OCI-LY1 (cell line): ENCODE data around the gene RETSAT.

Experiments
- H2AFZ ChIP-seq: fragments of 200-600 bp; sonication (generic), shearing (Covaris generic); 2 replicates; pipeline ENCODE4 v1.6.0; 2014; ENCODE audit warnings: antibody characterized with exemption, mild to moderate bottlenecking, low read length
- H3F3A ChIP-seq: fragments of 200-600 bp; sonication (generic), shearing (Covaris generic); 2 replicates; pipeline ENCODE4 v1.6.0; 2014; ENCODE audit warnings: mild to moderate bottlenecking, antibody characterized with exemption, low read length, moderate library complexity; ENCODE audit not compliant: insufficient read depth
- H3K27ac ChIP-seq: fragments of 200-600 bp; sonication (generic); 2 replicates; pipeline ENCODE4 v1.5.1; 2014; ENCODE audit warnings: low read length, mixed run types, mild to moderate bottlenecking, low read depth; ENCODE audit not compliant: poor library complexity, severe bottlenecking
- H3K27me3 ChIP-seq: fragments of 200-600 bp; sonication (generic); 2 replicates; pipeline ENCODE4 v1.6.0; 2014; ENCODE audit warnings: antibody characterized with exemption, mild to moderate bottlenecking, low read length, moderate library complexity; ENCODE audit not compliant: insufficient read depth
- H3K36me3 ChIP-seq: fragments of 200-600 bp; sonication (generic); 2 replicates; pipeline ENCODE4 v1.6.1; 2014; ENCODE audit warnings: mild to moderate bottlenecking, antibody characterized with exemption, low read length, moderate library complexity, mixed read lengths; ENCODE audit not compliant: insufficient read depth
- H3K4me1 ChIP-seq: fragments of 200-600 bp; sonication (generic); 2 replicates; pipeline ENCODE4 v1.5.1; 2014; ENCODE audit warnings: mild to moderate bottlenecking, low read length, moderate library complexity; ENCODE audit not compliant: insufficient read depth, severe bottlenecking
- H3K4me2 ChIP-seq: fragments of 200-600 bp; sonication (generic), shearing (Covaris generic); 2 replicates; pipeline ENCODE4 v1.6.1; 2014; ENCODE audit warnings: low read length
- H3K4me3 ChIP-seq: fragments of 200-600 bp; sonication (generic); 2 replicates; pipeline ENCODE4 v1.5.1; 2014; ENCODE audit warnings: low read length, low read depth, mild to moderate bottlenecking, mixed read lengths; ENCODE audit not compliant: poor library complexity, severe bottlenecking
- H3K79me2 ChIP-seq: fragments of 200-600 bp; shearing (Covaris generic); 2 replicates; pipeline ENCODE4 v1.6.1; 2016; ENCODE audit warnings: mixed run types, low read length, mixed read lengths; ENCODE audit not compliant: insufficient read depth
- H3K9ac ChIP-seq: fragments of 200-600 bp; sonication (generic), shearing (Covaris generic); 2 replicates; pipeline ENCODE4 v1.6.1; 2014; ENCODE audit warnings: mild to moderate bottlenecking, low read length, mixed read lengths
- H3K9me2 ChIP-seq: fragments of 200-600 bp; sonication (generic), shearing (Covaris generic); 2 replicates; pipeline ENCODE4 v1.6.1; 2014; ENCODE audit warnings: low read depth, mild to moderate bottlenecking, low read length, mixed read lengths
- H3K9me3 ChIP-seq: fragments of 200-600 bp; shearing (Covaris generic); 2 replicates; pipeline ENCODE4 v1.6.1; 2014; ENCODE audit warnings: low read length, mixed read lengths
- H4K20me1 ChIP-seq: fragments of 200-600 bp; sonication (generic), shearing (Covaris generic); 2 replicates; pipeline ENCODE4 v1.6.0; 2016; ENCODE audit warnings: mild to moderate bottlenecking, low read length; ENCODE audit not compliant: insufficient read depth
- EZH2 ChIP-seq: fragments of 200-600 bp; sonication (generic), shearing (Covaris generic); IDR thresholded peaks from 2 replicates; pipeline ENCODE4 v1.8.0; 2017; ENCODE audit warnings: borderline replicate concordance, mixed run types, mild to moderate bottlenecking, antibody characterized with exemption, low read length, moderate library complexity, mixed read lengths
- TF ChIP-seq, protein P1 (sequence below): fragments of 200-600 bp; sonication (generic), shearing (Covaris generic); IDR thresholded peaks from 2 replicates; pipeline ENCODE4 v1.5.1; 2017; ENCODE audit warnings: mild to moderate bottlenecking, antibody characterized with exemption, low read length, moderate library complexity, mixed read lengths

RETSAT gene

GRCh38 chr2:85376291-85377065, 22.1 kb upstream of the RETSAT start:
- TF ChIP-seq, protein P1, sequence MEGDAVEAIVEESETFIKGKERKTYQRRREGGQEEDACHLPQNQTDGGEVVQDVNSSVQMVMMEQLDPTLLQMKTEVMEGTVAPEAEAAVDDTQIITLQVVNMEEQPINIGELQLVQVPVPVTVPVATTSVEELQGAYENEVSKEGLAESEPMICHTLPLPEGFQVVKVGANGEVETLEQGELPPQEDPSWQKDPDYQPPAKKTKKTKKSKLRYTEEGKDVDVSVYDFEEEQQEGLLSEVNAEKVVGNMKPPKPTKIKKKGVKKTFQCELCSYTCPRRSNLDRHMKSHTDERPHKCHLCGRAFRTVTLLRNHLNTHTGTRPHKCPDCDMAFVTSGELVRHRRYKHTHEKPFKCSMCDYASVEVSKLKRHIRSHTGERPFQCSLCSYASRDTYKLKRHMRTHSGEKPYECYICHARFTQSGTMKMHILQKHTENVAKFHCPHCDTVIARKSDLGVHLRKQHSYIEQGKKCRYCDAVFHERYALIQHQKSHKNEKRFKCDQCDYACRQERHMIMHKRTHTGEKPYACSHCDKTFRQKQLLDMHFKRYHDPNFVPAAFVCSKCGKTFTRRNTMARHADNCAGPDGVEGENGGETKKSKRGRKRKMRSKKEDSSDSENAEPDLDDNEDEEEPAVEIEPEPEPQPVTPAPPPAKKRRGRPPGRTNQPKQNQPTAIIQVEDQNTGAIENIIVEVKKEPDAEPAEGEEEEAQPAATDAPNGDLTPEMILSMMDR = no peak
- no peak for TF ChIP-seq EZH2
- no peak overlapping the region for H3K9ac ChIP-seq

DNA sequence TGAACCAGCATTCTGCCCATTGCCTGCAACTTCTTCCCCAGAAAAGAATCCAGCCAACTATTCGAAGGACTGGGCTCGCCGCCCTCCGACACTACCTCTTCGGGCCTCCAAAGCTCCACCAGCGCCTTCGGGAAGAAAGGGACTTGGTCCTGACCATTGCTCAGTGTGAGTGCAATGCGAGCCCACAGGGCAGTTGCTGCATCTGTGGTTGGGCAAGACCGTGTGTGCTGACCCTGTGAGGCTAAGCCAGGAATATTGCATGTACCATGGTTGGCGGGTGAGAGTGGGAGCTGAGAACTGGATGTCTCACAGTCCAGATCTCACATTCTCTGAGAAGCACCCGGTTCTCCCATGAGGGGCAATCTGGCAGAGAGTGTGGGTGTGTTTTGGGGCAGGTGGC, 16.7 kb upstream of the RETSAT start:
- Histone ChIP-seq H4K20me1 (no peaks in the 10 kb centered on the region), H3K4me1 (no peaks in the 10 kb centered on the region), H2AFZ (no peak overlapping the region), H3K79me2 (no peaks in the 10 kb centered on the region), H3K9me3 (no peaks in the 10 kb centered on the region), H3F3A (no peaks in the 10 kb centered on the region), H3K4me2 (no peak overlapping the region), H3K4me3 (no peak overlapping the region), H3K9me2 (no peaks in the 10 kb centered on the region), H3K27ac (no peak overlapping the region), H3K27me3 (no peaks in the 10 kb centered on the region), H3K36me3 (no peaks in the 10 kb centered on the region), H3K9ac (no peak overlapping the region)
- TF ChIP-seq EZH2 = no peak
- TF ChIP-seq, protein P1 = no peak

More at GRCh38 chr2:85376291-85377065, 22.1 kb upstream of the RETSAT start:
- H2AFZ ChIP-seq = no peak overlapping the region
- H4K20me1 ChIP-seq = no peaks in the 10 kb centered on the region
- H3F3A ChIP-seq = no peaks in the 10 kb centered on the region
- H3K9me2 ChIP-seq = no peaks in the 10 kb centered on the region
- no peak overlapping the region for H3K27ac ChIP-seq
- no peak overlapping the region for H3K4me2 ChIP-seq
- peaks cover 38% of the 10 kb centered on the region for H3K36me3 ChIP-seq
- H3K4me1 ChIP-seq = no peaks in the 10 kb centered on the region
- no peaks in the 10 kb centered on the region for H3K79me2 ChIP-seq
- peaks cover 6% of the 10 kb centered on the region for H3K9me3 ChIP-seq
- no peak overlapping the region for H3K4me3 ChIP-seq
- no peaks in the 10 kb centered on the region for H3K27me3 ChIP-seq

- Histone ChIP-seq H3F3A (no peaks in the 10 kb centered on the region), H3K9me3 (no peaks in the 10 kb centered on the region), H3K9ac (no peak overlapping the region), H3K4me3 (no peak overlapping the region), H2AFZ (no peak overlapping the region), H4K20me1 (no peaks in the 10 kb centered on the region), H3K4me2 (no peak overlapping the region), H3K9me2 (no peaks in the 10 kb centered on the region), H3K27ac (no peak overlapping the region), H3K4me1 (no peaks in the 10 kb centered on the region), H3K27me3 (no peaks in the 10 kb centered on the region), H3K79me2 (no peaks in the 10 kb centered on the region), H3K36me3 (no peaks in the 10 kb centered on the region)
- TF ChIP-seq, protein P1 = no peak
Observed at GRCh38 chr2:85369500-85369899, 15.2 kb upstream of the RETSAT start.
